GM12864 (cell line): ENCODE measurements around the gene OSBPL1A.

ENCODE experiments used
- DNase-seq: peaks from one replicate; pipeline ENCODE4 v3.0.0-alpha.2; 2011; ENCODE audit warnings: low read depth
- H3K4me3 ChIP-seq: 2 replicates; pipeline ENCODE4 v1.5.1; 2011; ENCODE audit warnings: mild to moderate bottlenecking, low read depth, low read length, control low read depth
- TF ChIP-seq, protein P1 (sequence below): IDR thresholded peaks from 2 replicates; pipeline ENCODE4 v1.5.1; 2011; ENCODE audit warnings: low read depth, mild to moderate bottlenecking, moderate library complexity, low read length, control low read depth, inconsistent platforms; ENCODE audit errors: missing control alignments

The OSBPL1A gene

DNA sequence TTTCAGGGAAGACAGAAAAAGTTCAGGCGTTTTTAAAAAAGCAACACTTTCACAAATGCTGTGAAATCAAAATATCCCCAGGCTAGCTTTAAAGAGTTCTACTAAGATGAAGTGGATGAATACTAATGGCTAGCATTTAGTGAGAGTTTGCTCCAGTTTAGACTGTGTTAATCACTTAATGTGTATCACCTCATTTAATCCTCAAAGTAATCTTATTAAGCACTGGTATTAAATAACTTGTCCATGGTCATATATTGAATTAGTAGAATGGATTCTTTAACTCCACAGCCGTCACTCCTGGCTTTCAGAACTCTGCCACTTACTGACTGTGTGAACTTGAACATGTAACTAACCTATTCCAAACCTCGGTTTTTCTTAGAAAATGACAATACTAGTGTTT is 192.7 kb downstream of the OSBPL1A start:
- no peak overlapping the region for H3K4me3 ChIP-seq
- TF ChIP-seq, protein P1, sequence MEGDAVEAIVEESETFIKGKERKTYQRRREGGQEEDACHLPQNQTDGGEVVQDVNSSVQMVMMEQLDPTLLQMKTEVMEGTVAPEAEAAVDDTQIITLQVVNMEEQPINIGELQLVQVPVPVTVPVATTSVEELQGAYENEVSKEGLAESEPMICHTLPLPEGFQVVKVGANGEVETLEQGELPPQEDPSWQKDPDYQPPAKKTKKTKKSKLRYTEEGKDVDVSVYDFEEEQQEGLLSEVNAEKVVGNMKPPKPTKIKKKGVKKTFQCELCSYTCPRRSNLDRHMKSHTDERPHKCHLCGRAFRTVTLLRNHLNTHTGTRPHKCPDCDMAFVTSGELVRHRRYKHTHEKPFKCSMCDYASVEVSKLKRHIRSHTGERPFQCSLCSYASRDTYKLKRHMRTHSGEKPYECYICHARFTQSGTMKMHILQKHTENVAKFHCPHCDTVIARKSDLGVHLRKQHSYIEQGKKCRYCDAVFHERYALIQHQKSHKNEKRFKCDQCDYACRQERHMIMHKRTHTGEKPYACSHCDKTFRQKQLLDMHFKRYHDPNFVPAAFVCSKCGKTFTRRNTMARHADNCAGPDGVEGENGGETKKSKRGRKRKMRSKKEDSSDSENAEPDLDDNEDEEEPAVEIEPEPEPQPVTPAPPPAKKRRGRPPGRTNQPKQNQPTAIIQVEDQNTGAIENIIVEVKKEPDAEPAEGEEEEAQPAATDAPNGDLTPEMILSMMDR: no peak
- DNase-seq: no peak

DNA sequence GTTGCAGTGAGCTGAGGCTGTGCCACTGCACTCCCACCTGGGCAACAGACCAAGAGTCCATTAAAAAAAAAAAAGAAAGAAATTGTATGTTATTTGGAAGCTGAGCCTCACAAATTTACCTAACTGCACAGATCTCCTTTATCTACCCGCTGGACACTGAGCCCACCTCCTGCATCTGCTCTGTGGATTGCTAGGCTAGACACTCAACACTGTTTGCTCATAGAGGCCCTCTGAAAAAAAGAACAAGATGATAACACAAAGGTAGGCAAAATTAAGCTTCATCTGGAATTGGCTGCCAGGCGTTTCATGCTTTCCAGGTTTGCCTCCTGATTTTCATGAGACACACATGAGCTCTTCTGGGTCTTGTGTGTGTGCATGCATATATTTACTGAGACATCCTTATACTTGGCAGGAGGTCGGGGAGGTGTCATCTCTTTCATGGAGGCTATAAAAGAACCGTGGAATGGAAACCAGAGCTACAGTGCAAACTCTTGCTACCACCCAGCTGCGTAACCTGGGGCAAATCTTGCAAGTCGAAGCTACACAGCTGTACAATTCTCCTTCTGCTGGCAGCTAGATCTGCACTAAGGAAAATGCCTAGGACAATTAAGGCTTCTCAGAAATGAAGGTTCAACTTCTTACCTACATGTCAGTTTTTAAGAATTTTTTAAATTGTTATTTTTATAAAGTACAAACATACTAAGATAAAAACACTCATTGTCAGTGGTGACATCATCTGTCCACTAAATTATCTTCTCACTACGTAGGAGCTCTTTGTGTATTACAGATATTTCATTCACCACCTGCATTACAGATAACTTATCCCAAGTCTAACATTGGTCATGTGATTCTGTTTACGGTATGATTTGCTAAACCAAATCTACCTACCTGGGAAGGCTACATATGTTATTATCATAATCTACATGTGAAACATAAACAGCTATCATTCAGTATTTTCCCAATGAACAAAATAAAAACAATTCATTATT is 195.6 kb downstream of the OSBPL1A start:
- no peak for DNase-seq
- TF ChIP-seq, protein P1: no peak
- no peak overlapping the region for H3K4me3 ChIP-seq

DNA sequence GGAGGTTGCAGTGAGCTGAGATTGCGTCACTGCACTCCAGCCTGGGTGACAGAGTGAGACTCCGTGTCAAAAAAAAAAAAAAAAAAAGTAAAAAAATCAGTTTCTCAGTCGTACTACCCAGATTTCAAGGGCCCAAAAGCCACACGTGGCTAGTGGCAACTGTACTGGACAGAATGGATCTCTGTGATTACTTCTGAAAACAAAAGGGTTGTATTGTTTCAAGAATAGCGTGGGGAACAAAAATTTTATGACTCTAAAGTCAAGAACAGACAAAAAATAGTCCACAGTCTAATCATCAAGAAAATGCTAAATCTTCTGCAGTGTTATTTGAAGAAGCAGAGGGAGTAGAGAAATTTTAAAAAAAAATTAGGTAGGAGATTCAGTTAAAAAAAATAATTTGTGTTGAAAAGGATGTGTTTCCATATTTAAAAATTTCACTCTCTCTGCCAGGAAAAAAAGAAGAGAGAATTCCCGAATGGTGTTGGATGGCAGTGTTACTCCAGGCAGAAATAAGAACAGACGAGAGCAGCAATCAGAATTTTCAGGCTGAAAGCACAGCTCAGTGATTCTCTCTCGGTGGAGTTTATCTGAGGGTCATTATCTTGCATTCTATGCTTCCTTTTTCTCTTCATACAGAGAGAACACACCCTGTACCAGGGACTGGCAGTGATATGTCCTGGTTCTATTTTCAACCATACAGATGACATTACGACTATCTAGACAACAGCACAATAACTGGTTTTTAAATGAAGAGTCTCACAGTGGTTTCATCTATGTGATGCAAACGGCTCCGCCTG is 196.9 kb downstream of the OSBPL1A start:
- TF ChIP-seq, protein P1: no peak
- no peak overlapping the region for H3K4me3 ChIP-seq
- no peak for DNase-seq

DNA sequence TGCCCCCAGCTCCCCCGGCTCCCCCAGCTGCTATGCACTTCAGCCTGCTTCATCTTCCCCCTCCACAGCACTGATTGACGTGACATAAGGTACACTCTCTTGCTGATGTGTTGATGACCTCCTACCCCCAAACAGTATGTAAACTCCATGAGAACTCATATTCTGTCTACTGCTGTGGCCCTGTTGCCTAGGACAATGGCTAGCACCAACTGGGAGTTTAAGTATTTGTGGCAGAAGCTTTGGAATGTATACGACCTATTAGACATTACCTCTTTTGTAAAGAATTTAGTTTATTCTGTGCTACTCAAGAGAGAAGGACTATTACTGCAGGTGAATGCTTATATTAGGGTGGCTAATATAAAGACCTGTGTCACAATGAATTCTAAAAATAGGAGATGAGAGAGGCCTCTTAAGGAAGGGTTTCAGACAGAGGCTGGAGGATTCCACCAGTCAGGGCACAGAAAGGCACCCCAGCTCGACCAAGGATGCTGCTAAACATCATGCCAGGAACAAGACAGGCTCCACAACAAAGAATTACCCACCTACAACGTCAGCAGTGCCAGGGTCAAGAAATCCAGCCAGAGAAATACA is 198.2 kb downstream of the OSBPL1A start:
- no peak for DNase-seq
- TF ChIP-seq, protein P1: no peak
- H3K4me3 ChIP-seq: no peak overlapping the region

DNA sequence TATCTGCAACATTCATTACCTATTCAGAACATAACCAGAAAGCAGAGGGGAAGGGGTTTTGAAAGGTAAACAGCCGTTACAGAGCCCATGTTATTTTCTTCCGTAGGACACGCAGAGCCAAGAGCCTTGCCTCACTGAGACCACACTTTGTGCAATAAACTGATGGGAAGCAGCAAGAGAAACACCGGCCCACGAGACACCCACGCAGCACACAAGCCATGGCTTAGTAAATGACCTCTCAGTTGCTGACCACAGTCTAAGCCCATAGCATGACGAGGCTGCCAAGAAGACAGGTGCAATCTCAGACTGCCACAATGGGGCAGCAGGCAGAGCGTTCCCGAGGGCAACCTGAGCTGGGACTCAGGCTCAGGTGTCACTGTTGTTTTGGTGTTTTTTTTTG is 199.2 kb downstream of the OSBPL1A start:
- no peak for DNase-seq
- TF ChIP-seq, protein P1: no peak
- no peak overlapping the region for H3K4me3 ChIP-seq

DNA sequence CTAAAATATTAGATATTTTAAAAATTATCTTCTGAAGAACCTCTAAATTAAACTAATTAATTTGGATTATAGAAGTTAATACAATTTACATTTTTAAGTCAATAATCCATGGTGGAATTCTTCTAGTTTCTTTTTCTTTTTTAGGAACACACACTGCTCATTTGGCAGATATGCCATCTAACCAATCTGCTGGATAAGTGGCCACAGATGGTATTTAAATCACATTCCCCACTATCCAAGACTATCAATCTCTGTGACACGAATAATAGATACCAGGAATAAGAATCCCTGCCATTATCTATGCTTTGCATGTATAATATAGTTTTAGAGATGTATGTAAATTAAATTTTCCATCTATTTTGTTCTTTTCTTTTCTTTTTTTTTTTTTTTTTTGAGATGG is 200.2 kb downstream of the OSBPL1A start:
- TF ChIP-seq, protein P1: no peak
- DNase-seq: no peak
- H3K4me3 ChIP-seq: no peak overlapping the region
